HG02885 (cell line): Measurements from ENCODE around the gene PTMS.
A peak's percentile ranks its signal among the peaks of the same experiment; 100 is the strongest.
"Not testable (repeated sequence)": the region's sequence is repeated elsewhere in the genome, so short reads cannot be mapped to it uniquely, and the experiment has no call there.

Source experiments
- ATAC-seq: cut with Tn5 transposase; IDR thresholded peaks from one replicate; pipeline ENCODE4 v1.9.1; 2021; ENCODE audit warnings: mild to moderate bottlenecking; ENCODE audit not compliant: unreplicated experiment, poor library complexity

The PTMS gene

DNA sequence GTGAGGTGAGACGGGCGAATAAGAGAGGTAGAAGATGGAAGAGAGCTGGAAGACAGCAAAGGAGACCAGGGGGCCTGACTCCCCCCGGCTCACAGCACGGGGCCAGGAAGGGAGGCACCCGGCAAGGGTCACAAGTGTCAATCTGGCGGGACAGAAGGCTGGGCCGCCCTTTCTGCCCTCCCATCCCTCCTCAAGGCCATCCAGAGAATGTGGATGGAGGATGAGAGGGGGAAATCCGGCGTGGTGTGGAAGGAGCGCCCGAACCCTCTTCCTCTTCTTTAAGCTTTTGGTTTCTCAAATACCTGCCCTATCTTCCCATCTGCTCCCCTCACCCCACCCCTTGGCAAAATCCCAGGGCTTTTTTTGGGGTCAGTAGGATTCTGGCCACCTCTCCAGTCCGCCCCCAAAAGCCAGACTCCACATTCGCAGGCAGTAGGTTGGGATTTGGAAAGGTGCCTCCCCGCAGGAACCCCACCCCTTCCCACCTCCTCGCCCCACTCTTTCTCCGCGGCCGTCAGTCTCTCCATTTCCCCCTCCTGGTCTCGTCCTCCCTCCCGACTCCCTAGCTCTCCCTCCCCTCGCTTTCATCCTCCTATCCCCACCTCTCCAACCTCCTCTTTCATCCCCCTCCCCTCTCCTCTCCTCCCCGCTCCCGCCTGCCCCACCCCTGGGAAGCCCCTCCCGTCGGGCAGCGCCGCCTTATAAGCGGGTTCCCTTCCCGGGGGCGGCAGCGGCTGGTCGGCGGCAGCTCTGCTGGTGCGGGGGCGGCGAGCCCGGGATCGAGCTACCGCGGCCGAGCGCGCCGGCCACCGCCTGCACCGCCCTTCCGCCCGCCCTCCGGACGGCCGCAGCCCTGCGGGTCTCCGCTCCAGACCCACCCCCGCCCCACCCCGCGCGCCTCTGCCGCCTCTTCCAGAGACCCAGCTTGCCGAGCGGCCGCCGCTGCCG, at the start of gene PTMS:
TSS of gene PTMS (plus strand) at position 730 of the 948 bp plus-strand sequence. CDS start 343 bp downstream, outside the sequence.
- ATAC-seq, result peak; percentile 23

GRCh38 chr12:6716874-6717437, 49.2 kb upstream of the PTMS start:
- ATAC-seq, result no peak

- no peak for ATAC-seq
Observed at GRCh38 chr12:6722863-6723262, 43.3 kb upstream of the PTMS start.

- peak; percentile 93 for ATAC-seq
Observed at GRCh38 chr12:6723607-6724408, 42.4 kb upstream of the PTMS start, which contains the start of gene COPS7A. TSS of gene COPS7A (plus strand) at chr12:6724046. CDS start at chr12:6724657, 611 bp downstream.

- ATAC-seq, result peak; percentile 25
Observed at GRCh38 chr12:6724409-6724797, 41.8 kb upstream of the PTMS start.

DNA sequence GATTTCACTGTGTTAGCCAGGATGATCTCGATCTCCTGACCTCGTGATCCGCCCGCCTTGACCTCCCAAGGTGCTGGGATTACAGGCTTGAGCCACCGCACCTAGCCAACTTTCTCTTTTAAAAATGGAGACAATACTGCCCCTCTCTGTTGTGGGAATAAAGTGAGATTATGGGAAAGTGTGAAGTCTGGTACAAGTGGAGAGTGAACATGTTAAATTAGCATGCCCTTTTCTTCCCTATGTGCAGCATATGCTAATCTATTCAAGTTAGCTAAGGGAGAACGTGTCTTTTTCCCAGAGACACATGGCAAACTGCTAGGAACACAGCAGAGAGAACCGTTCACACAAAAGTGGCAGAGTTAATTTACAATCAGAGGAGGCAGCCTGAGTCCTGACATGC, 40.8 kb upstream of the PTMS start:
- ATAC-seq, result no peak

- ATAC-seq, result no peak
Observed at GRCh38 chr12:6729186-6729585, 37.0 kb upstream of the PTMS start.

DNA sequence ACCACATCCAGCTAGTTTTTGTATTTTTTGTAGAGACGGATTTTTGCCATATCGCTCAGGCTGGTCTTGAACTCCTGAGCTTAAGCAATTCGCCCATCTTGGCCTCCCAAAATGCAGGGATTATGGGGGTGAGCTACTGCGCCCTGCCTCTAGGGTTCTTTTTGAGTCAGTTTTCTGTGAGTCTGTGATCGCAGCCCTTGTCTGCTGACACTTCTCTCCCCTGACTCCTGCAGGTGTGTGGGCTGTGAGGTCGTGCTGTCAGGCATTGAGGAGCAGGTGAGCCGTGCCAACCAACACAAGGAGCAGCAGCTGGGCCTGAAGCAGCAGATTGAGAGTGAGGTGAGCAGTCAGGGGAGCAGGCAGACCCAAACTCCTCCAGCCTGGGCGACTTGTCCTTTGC, 36.0 kb upstream of the PTMS start:
- ATAC-seq, result no peak

- no peak for ATAC-seq
Observed at GRCh38 chr12:6734506-6735387, 31.4 kb upstream of the PTMS start.

GRCh38 chr12:6735448-6736191, 30.5 kb upstream of the PTMS start:
- ATAC-seq, result no peak

GRCh38 chr12:6736754-6737153, 29.4 kb upstream of the PTMS start:
- no peak for ATAC-seq

GRCh38 chr12:6742080-6742479, 24.1 kb upstream of the PTMS start:
- ATAC-seq, result not testable (repeated sequence)

DNA sequence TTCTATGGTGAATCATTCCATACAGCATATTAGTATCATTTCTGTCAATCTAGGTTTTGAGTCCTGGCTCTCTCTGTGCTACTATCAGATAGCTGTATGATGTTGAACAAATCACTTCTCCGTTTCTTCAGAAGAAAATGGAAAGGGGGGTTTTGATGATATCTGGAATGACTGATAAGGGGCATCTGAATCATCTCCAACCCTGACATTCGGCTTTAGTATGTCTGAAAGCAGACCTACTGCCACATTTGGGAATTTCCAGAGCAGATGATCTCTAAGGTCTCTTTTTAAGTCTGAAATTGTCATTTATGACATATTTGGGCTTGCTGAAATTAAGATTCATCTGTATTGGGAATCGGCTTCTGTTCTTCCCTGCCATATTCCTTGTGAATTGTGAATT, 23.3 kb upstream of the PTMS start:
- no peak for ATAC-seq

- ATAC-seq, result not testable (repeated sequence)
Observed at GRCh38 chr12:6743300-6743699, 22.9 kb upstream of the PTMS start.

GRCh38 chr12:6745741-6746525, 20.2 kb upstream of the PTMS start:
- no peak for ATAC-seq

GRCh38 chr12:6747216-6747615, 18.9 kb upstream of the PTMS start:
- ATAC-seq, result no peak

GRCh38 chr12:6748761-6749160, 17.4 kb upstream of the PTMS start:
- no peak for ATAC-seq

- no peak for ATAC-seq
Observed at GRCh38 chr12:6750506-6750905, 15.7 kb upstream of the PTMS start.
